A549 (cell line): Measurements from ENCODE around the gene KCNJ11. TPM values are rescaled to one million over a fixed set of nuclear protein-coding genes. Genes with fewer than 3 reads are reported as not detected.

Experiments
- ATOH8 ChIP-seq: fragments of 250-450 bp; sonication (Bioruptor Pico); IDR thresholded peaks from 2 replicates; pipeline ENCODE4 v1.5.0; 2020; ENCODE audit warnings: low read depth, mild to moderate bottlenecking, moderate library complexity
- BHLHE40 ChIP-seq: IDR thresholded peaks from 2 replicates; pipeline ENCODE4 v1.6.1; 2012; ENCODE audit warnings: low read depth, low read length, inconsistent platforms
- CBX2 ChIP-seq: fragments of 200-600 bp; sonication (generic); IDR thresholded peaks from 2 replicates; pipeline ENCODE4 v1.6.1; 2016; ENCODE audit warnings: low read depth, mild to moderate bottlenecking, borderline replicate concordance
- CHD2 ChIP-seq: fragments of 150-350 bp; IDR thresholded peaks from 2 replicates; pipeline ENCODE4 v1.6.1; 2014; ENCODE audit warnings: low read length; ENCODE audit not compliant: partially characterized antibody
- CHD4 ChIP-seq: fragments of 200-600 bp; sonication (generic); IDR thresholded peaks from 2 replicates; pipeline ENCODE4 v1.6.1; 2016; ENCODE audit warnings: antibody characterized with exemption, mild to moderate bottlenecking, borderline replicate concordance
- E2F6 ChIP-seq: IDR thresholded peaks from 2 replicates; pipeline ENCODE4 v1.6.1; 2012; ENCODE audit warnings: low read depth, borderline replicate concordance
- EHF ChIP-seq: fragments of 250-450 bp; sonication (Bioruptor Pico); IDR thresholded peaks from 2 replicates; pipeline ENCODE4 v1.5.0; 2020; ENCODE audit warnings: mild to moderate bottlenecking
- ESRRA ChIP-seq: fragments of 150-350 bp; IDR thresholded peaks from 2 replicates; pipeline ENCODE4 v1.6.1; 2014; ENCODE audit warnings: mild to moderate bottlenecking, low read length, borderline replicate concordance
- FOSB ChIP-seq: fragments of 250-450 bp; sonication (Bioruptor Pico); IDR thresholded peaks from 2 replicates; pipeline ENCODE4 v1.5.0; 2020; ENCODE audit warnings: mild to moderate bottlenecking, moderate library complexity
- FOSL2 ChIP-seq, 2 experiments: fragments of 450-650 bp in 1 of 2; fragments of >200 bp in 1 of 2; sonication (Bioruptor Twin) in 1 of 2; formaldehyde crosslinking; IDR thresholded peaks; 2 replicates each; pipeline versions ENCODE4 v1.5.0 to v1.6.1; 2016 to 2020; ENCODE audit warnings: mild to moderate bottlenecking in 1 of 2, moderate library complexity in 1 of 2
- GATA3 ChIP-seq: IDR thresholded peaks from 2 replicates; pipeline ENCODE4 v1.6.1; 2012; ENCODE audit warnings: borderline replicate concordance
- HDAC2 ChIP-seq: fragments of 200-600 bp; sonication (generic); IDR thresholded peaks from 2 replicates; pipeline ENCODE4 v1.6.1; 2016
- HEYL ChIP-seq: fragments of 250-450 bp; sonication (Bioruptor Pico); IDR thresholded peaks from 2 replicates; pipeline ENCODE4 v1.8.0; 2021; ENCODE audit warnings: mild to moderate bottlenecking, moderate library complexity
- MAZ ChIP-seq: fragments of 150-350 bp; IDR thresholded peaks from 2 replicates; pipeline ENCODE4 v1.6.1; 2014; ENCODE audit warnings: antibody characterized with exemption, low read depth, low read length, borderline replicate concordance
- MYC ChIP-seq: IDR thresholded peaks from 2 replicates; pipeline ENCODE4 v1.6.1; 2012; ENCODE audit warnings: mild to moderate bottlenecking, inconsistent platforms, low read length, improper control_type of control experiment, borderline replicate concordance
- PHF8 ChIP-seq: fragments of 200-600 bp; sonication (generic); IDR thresholded peaks from 2 replicates; pipeline ENCODE4 v1.6.1; 2016; ENCODE audit warnings: low read depth, mild to moderate bottlenecking, antibody characterized with exemption, moderate library complexity, borderline replicate concordance
- POLR2AphosphoS2 ChIP-seq: conservative IDR thresholded peaks from 2 replicates; pipeline ENCODE4 v1.6.1; 2012; ENCODE audit warnings: low read length, improper control_type of control experiment, inconsistent platforms
- RNF2 ChIP-seq: fragments of 200-600 bp; sonication (generic); IDR thresholded peaks from 2 replicates; pipeline ENCODE4 v1.6.1; 2016; ENCODE audit warnings: low read depth, mild to moderate bottlenecking, antibody characterized with exemption, moderate library complexity, borderline replicate concordance
- SREBF2 ChIP-seq: fragments of 450-650 bp; IDR thresholded peaks from 2 replicates; pipeline ENCODE4 v1.6.1; 2014; ENCODE audit warnings: mild to moderate bottlenecking, moderate library complexity
- TP53 ChIP-seq: fragments of 250-450 bp; sonication (Bioruptor Pico); IDR thresholded peaks from 2 replicates; pipeline ENCODE4 v1.5.0; 2021; ENCODE audit warnings: mild to moderate bottlenecking, moderate library complexity
- USF2 ChIP-seq: fragments of 450-650 bp; IDR thresholded peaks from 2 replicates; pipeline ENCODE4 v1.6.1; 2014; ENCODE audit warnings: antibody characterized with exemption
- ZC3H11A ChIP-seq: fragments of 450-650 bp; IDR thresholded peaks from 2 replicates; pipeline ENCODE4 v1.6.1; 2014; ENCODE audit warnings: antibody characterized with exemption, mild to moderate bottlenecking
- ZSCAN20 ChIP-seq: fragments of 250-450 bp; sonication (Bioruptor Pico); IDR thresholded peaks from 2 replicates; pipeline ENCODE4 v1.8.0; 2022; ENCODE audit warnings: mild to moderate bottlenecking, moderate library complexity
- polyA plus RNA-seq, 4 experiments: library from polyadenylated mRNA; depleted of rRNA in 3 of 4; stranded (reverse); fragments of >200 nt; fragmentation: RNase III in 1 of 4; extraction: RNeasy Plus Mini Kit Qiagen cat#74134 plus additional on column Dnase treatment in 1 of 4; gene quantifications; 2 replicates in 3 of 4; 3 replicates in 1 of 4; pipeline ENCODE4 v1.2.3, GENCODE V29; 2011 to 2017
- TF ChIP-seq, protein P1 (sequence below): fragments of >200 bp; sonication (Bioruptor Twin); formaldehyde crosslinking; IDR thresholded peaks from 3 replicates; pipeline ENCODE4 v1.5.1; 2016
- TF ChIP-seq, protein P2 (sequence below): IDR thresholded peaks from 2 replicates; pipeline ENCODE4 v1.6.1; 2012
- TF ChIP-seq, protein P3 (sequence below): fragments of 200-600 bp; sonication (generic); IDR thresholded peaks from 2 replicates; pipeline ENCODE4 v1.6.1; 2016; ENCODE audit warnings: antibody characterized with exemption, mild to moderate bottlenecking, moderate library complexity
- TF ChIP-seq, protein P4 (sequence below): fragments of >200 bp; sonication (Bioruptor Twin); formaldehyde crosslinking; IDR thresholded peaks from 3 replicates; pipeline ENCODE4 v1.6.1; 2016

The KCNJ11 gene
- polyA plus RNA-seq, 2 of the 4 experiments (the other 2 are of a cell fraction): 0.18 to 0.53 TPM

GRCh38 chr11:17389211-17389956 lies 925 bp upstream of the KCNJ11 start (continued):
- no peak for TF ChIP-seq CHD2
- TF ChIP-seq ATOH8 (CRISPR knock-in tag): no peak
- TF ChIP-seq ZC3H11A: no peak
- TF ChIP-seq ESRRA: no peak
- TF ChIP-seq CHD4: no peak
- TF ChIP-seq EHF (CRISPR knock-in tag): no peak
- TF ChIP-seq SREBF2: no peak
- no peak for TF ChIP-seq PHF8
- no peak for TF ChIP-seq POLR2AphosphoS2
- TF ChIP-seq ZSCAN20 (CRISPR knock-in tag): no peak
- no peak for TF ChIP-seq E2F6
- TF ChIP-seq, protein P1, sequence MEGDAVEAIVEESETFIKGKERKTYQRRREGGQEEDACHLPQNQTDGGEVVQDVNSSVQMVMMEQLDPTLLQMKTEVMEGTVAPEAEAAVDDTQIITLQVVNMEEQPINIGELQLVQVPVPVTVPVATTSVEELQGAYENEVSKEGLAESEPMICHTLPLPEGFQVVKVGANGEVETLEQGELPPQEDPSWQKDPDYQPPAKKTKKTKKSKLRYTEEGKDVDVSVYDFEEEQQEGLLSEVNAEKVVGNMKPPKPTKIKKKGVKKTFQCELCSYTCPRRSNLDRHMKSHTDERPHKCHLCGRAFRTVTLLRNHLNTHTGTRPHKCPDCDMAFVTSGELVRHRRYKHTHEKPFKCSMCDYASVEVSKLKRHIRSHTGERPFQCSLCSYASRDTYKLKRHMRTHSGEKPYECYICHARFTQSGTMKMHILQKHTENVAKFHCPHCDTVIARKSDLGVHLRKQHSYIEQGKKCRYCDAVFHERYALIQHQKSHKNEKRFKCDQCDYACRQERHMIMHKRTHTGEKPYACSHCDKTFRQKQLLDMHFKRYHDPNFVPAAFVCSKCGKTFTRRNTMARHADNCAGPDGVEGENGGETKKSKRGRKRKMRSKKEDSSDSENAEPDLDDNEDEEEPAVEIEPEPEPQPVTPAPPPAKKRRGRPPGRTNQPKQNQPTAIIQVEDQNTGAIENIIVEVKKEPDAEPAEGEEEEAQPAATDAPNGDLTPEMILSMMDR: peak; percentile 96
- no peak for TF ChIP-seq CBX2
- TF ChIP-seq RNF2: no peak
- no peak for TF ChIP-seq USF2
- no peak for TF ChIP-seq HEYL (CRISPR knock-in tag)
- no peak for TF ChIP-seq HDAC2
- no peak for TF ChIP-seq FOSB (CRISPR knock-in tag)
- TF ChIP-seq, protein P2, sequence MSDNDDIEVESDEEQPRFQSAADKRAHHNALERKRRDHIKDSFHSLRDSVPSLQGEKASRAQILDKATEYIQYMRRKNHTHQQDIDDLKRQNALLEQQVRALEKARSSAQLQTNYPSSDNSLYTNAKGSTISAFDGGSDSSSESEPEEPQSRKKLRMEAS: peak; percentile 16; the same call in 1 of the 2 replicates
- no peak for TF ChIP-seq GATA3
- TF ChIP-seq TP53 (CRISPR knock-in tag): no peak
- TF ChIP-seq, protein P3, sequence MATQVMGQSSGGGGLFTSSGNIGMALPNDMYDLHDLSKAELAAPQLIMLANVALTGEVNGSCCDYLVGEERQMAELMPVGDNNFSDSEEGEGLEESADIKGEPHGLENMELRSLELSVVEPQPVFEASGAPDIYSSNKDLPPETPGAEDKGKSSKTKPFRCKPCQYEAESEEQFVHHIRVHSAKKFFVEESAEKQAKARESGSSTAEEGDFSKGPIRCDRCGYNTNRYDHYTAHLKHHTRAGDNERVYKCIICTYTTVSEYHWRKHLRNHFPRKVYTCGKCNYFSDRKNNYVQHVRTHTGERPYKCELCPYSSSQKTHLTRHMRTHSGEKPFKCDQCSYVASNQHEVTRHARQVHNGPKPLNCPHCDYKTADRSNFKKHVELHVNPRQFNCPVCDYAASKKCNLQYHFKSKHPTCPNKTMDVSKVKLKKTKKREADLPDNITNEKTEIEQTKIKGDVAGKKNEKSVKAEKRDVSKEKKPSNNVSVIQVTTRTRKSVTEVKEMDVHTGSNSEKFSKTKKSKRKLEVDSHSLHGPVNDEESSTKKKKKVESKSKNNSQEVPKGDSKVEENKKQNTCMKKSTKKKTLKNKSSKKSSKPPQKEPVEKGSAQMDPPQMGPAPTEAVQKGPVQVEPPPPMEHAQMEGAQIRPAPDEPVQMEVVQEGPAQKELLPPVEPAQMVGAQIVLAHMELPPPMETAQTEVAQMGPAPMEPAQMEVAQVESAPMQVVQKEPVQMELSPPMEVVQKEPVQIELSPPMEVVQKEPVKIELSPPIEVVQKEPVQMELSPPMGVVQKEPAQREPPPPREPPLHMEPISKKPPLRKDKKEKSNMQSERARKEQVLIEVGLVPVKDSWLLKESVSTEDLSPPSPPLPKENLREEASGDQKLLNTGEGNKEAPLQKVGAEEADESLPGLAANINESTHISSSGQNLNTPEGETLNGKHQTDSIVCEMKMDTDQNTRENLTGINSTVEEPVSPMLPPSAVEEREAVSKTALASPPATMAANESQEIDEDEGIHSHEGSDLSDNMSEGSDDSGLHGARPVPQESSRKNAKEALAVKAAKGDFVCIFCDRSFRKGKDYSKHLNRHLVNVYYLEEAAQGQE: no peak
- no peak for TF ChIP-seq FOSL2 (IDR thresholded peaks at IDR 0.05)
- TF ChIP-seq FOSL2 (CRISPR knock-in tag; IDR thresholded peaks at IDR 0.05): no peak
- TF ChIP-seq BHLHE40: no peak
- TF ChIP-seq MYC: 0 out of 2 replicates have a peak, but pooled peaks have one; percentile 24
- TF ChIP-seq MAZ: 0 out of 2 replicates have a peak, but pooled peaks have one; percentile 43
- TF ChIP-seq, protein P4, sequence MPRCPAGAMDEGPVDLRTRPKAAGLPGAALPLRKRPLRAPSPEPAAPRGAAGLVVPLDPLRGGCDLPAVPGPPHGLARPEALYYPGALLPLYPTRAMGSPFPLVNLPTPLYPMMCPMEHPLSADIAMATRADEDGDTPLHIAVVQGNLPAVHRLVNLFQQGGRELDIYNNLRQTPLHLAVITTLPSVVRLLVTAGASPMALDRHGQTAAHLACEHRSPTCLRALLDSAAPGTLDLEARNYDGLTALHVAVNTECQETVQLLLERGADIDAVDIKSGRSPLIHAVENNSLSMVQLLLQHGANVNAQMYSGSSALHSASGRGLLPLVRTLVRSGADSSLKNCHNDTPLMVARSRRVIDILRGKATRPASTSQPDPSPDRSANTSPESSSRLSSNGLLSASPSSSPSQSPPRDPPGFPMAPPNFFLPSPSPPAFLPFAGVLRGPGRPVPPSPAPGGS: no peak
- TF ChIP-seq, all 56 proteins: peak for 8
